Measurements from ENCODE around the gene CYTH3. TPM values are rescaled to one million over a fixed set of nuclear protein-coding genes. Genes with fewer than 3 reads are reported as not detected.
"Not testable (repeated sequence)": the region's sequence is repeated elsewhere in the genome, so short reads cannot be mapped to it uniquely, and the experiment has no call there.

Gene CYTH3
- total RNA-seq, 1 experiment from 2014 or later = 29.1 TPM

- peaks cover 75% of the 10 kb centered on the region for H3K36me3 Mint-ChIP-seq (ENCODE audit: insufficient read depth, unreplicated experiment)
- Histone ChIP-seq H3K27me3 (replicated peaks; ENCODE audit: control insufficient read depth, insufficient read depth, low read length) (no peaks in the 10 kb centered on the region), H3K4me3 (ENCODE audit: low read depth, low read length) (no peak overlapping the region), H3K4me1 (no peaks in the 10 kb centered on the region), H3K36me3 (ENCODE audit: control insufficient read depth, insufficient read depth, low read length) (peaks cover 4% of the 10 kb centered on the region), H3K9me3 (no peaks in the 10 kb centered on the region)
- DNase-seq = no peak
- H3K27me3 Mint-ChIP-seq (ENCODE audit: insufficient read depth, unreplicated experiment) = no peaks in the 10 kb centered on the region
- no TSS peak for BruUV-seq (replicated peaks)
- H3K4me3 Mint-ChIP-seq (ENCODE audit: unreplicated experiment) = no peak overlapping the region
- no peak overlapping the region for H3K27ac Mint-ChIP-seq (ENCODE audit: unreplicated experiment)
- TF ChIP-seq, protein P1, sequence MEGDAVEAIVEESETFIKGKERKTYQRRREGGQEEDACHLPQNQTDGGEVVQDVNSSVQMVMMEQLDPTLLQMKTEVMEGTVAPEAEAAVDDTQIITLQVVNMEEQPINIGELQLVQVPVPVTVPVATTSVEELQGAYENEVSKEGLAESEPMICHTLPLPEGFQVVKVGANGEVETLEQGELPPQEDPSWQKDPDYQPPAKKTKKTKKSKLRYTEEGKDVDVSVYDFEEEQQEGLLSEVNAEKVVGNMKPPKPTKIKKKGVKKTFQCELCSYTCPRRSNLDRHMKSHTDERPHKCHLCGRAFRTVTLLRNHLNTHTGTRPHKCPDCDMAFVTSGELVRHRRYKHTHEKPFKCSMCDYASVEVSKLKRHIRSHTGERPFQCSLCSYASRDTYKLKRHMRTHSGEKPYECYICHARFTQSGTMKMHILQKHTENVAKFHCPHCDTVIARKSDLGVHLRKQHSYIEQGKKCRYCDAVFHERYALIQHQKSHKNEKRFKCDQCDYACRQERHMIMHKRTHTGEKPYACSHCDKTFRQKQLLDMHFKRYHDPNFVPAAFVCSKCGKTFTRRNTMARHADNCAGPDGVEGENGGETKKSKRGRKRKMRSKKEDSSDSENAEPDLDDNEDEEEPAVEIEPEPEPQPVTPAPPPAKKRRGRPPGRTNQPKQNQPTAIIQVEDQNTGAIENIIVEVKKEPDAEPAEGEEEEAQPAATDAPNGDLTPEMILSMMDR (IDR thresholded peaks at IDR 0.05; ENCODE audit: insufficient read depth in 1 of 2, low read depth in 1 of 2, low read length in 1 of 2, severe bottlenecking in 1 of 2, unreplicated experiment in 1 of 2) = no peak
- ChIA-PET CTCF (no interaction called here), POLR2A (no interaction called here)
- no peaks in the 10 kb centered on the region for H3K9me3 Mint-ChIP-seq (ENCODE audit: unreplicated experiment)
- no peaks in the 10 kb centered on the region for H3K4me1 Mint-ChIP-seq (ENCODE audit: low read depth, unreplicated experiment)
- intact Hi-C loops (cut with micrococcal nuclease; ENCODE audit: unreplicated experiment) = no loop called here
Observed at GRCh38 chr7:6153646-6154541, 118.5 kb downstream of the CYTH3 start.

GRCh38 chr7:6151994-6152735 lies 120.3 kb downstream of the CYTH3 start:
- H3K4me1 ChIP-seq = no peaks in the 10 kb centered on the region
- H3K9me3 ChIP-seq = no peaks in the 10 kb centered on the region
- POLR2A ChIA-PET = no interaction called here
- H3K36me3 ChIP-seq (ENCODE audit: control insufficient read depth, insufficient read depth, low read length) = peaks cover 3% of the 10 kb centered on the region; the same call in 1 of the 2 replicates
- H3K27me3 ChIP-seq (replicated peaks; ENCODE audit: control insufficient read depth, insufficient read depth, low read length) = no peaks in the 10 kb centered on the region
- no TSS peak for BruUV-seq (replicated peaks)
- H3K4me3 ChIP-seq (ENCODE audit: low read depth, low read length) = no peak overlapping the region
- Mint-ChIP-seq H3K27ac (ENCODE audit: unreplicated experiment) (no peak overlapping the region), H3K4me3 (ENCODE audit: unreplicated experiment) (no peak overlapping the region), H3K4me1 (ENCODE audit: low read depth, unreplicated experiment) (no peaks in the 10 kb centered on the region), H3K27me3 (ENCODE audit: insufficient read depth, unreplicated experiment) (no peaks in the 10 kb centered on the region), H3K36me3 (ENCODE audit: insufficient read depth, unreplicated experiment) (peaks cover 74% of the 10 kb centered on the region), H3K9me3 (ENCODE audit: unreplicated experiment) (no peaks in the 10 kb centered on the region)
- intact Hi-C loops (cut with micrococcal nuclease; ENCODE audit: unreplicated experiment) = no loop called here
- TF ChIP-seq, protein P1 (IDR thresholded peaks at IDR 0.05; ENCODE audit: insufficient read depth in 1 of 2, low read depth in 1 of 2, low read length in 1 of 2, severe bottlenecking in 1 of 2, unreplicated experiment in 1 of 2) = no peak
- no peak for DNase-seq
- CTCF ChIA-PET = no interaction called here

- H3K4me3 ChIP-seq (ENCODE audit: low read depth, low read length); DNase-seq; intact Hi-C loops (cut with micrococcal nuclease; ENCODE audit: unreplicated experiment); H3K36me3 ChIP-seq (ENCODE audit: control insufficient read depth, insufficient read depth, low read length); H3K27me3 Mint-ChIP-seq (ENCODE audit: insufficient read depth, unreplicated experiment); CTCF ChIA-PET; H3K4me1 Mint-ChIP-seq (ENCODE audit: low read depth, unreplicated experiment); H3K4me3 Mint-ChIP-seq (ENCODE audit: unreplicated experiment); BruUV-seq (replicated peaks); H3K9me3 Mint-ChIP-seq (ENCODE audit: unreplicated experiment); H3K4me1 ChIP-seq; H3K27me3 ChIP-seq (replicated peaks; ENCODE audit: control insufficient read depth, insufficient read depth, low read length); POLR2A ChIA-PET; H3K27ac Mint-ChIP-seq (ENCODE audit: unreplicated experiment); H3K9me3 ChIP-seq: not testable (repeated sequence)
- H3K36me3 Mint-ChIP-seq (ENCODE audit: insufficient read depth, unreplicated experiment) = peaks cover 71% of the 10 kb centered on the region
Observed at GRCh38 chr7:6151527-6151926, 120.9 kb downstream of the CYTH3 start.
